K562 (cell line): ENCODE data around the gene PRMT3. TPM values are rescaled to one million over a fixed set of nuclear protein-coding genes. Genes with fewer than 3 reads are reported as not detected.
A peak's percentile ranks its signal among the peaks of the same experiment; 100 is the strongest.

ENCODE experiments used
- CHCHD3 ChIP-seq: fragments of 250-450 bp; sonication (Bioruptor Pico); IDR thresholded peaks from 2 replicates; pipeline ENCODE4 v2.1.2; 2022; ENCODE audit warnings: mild to moderate bottlenecking
- ETV6 ChIP-seq, 3 experiments: fragments of 150-350 bp in 1 of 3; sonication (generic) in 1 of 3; formaldehyde crosslinking in 1 of 3; IDR thresholded peaks; 2 replicates each; pipeline versions ENCODE4 v1.6.1 to v1.8.0; 2014 to 2022; ENCODE audit warnings: borderline replicate concordance in 2 of 3, low read depth in 2 of 3, antibody characterized with exemption in 1 of 3, low read length in 1 of 3, mild to moderate bottlenecking in 1 of 3, missing genetic modification reagents in 1 of 3
- FOXK1 ChIP-seq: sonication (generic); formaldehyde crosslinking; IDR thresholded peaks from 2 replicates; pipeline ENCODE4 v1.8.0; 2022; ENCODE audit warnings: missing genetic modification reagents, mild to moderate bottlenecking, borderline replicate concordance
- GMEB1 ChIP-seq: fragments of 250-450 bp; sonication (Bioruptor Pico); IDR thresholded peaks from 2 replicates; pipeline ENCODE4 v1.4.0; 2020; ENCODE audit warnings: mild to moderate bottlenecking
- HMGN3 ChIP-seq: IDR thresholded peaks from 2 replicates; pipeline ENCODE4 v1.6.1; 2011; ENCODE audit warnings: borderline replicate concordance, low read depth, mild to moderate bottlenecking, mixed read lengths, low read length; ENCODE audit not compliant: insufficient read length; ENCODE audit errors: extremely low read depth
- MBD2 ChIP-seq: sonication (generic); IDR thresholded peaks from 2 replicates; pipeline ENCODE4 v1.6.1; 2016; ENCODE audit warnings: low read depth, borderline replicate concordance
- MYC ChIP-seq, 2 experiments: fragments of 250-450 bp in 1 of 2; sonication (Bioruptor Pico) in 1 of 2; IDR thresholded peaks; 2 replicates each; pipeline versions ENCODE4 v1.5.1 to v1.6.1; 2012 to 2021; ENCODE audit warnings: low read depth in 2 of 2, borderline replicate concordance in 1 of 2, improper control_type of control experiment in 1 of 2, low read length in 1 of 2, mild to moderate bottlenecking in 1 of 2, moderate library complexity in 1 of 2
- MYNN ChIP-seq, 2 experiments: sonication (generic); formaldehyde crosslinking in 1 of 2; IDR thresholded peaks; 2 replicates each; pipeline versions ENCODE4 v1.5.0 to v1.6.1; 2016 to 2020; ENCODE audit warnings: antibody characterized with exemption in 1 of 2, missing genetic modification reagents in 1 of 2
- NFE2L1 ChIP-seq: fragments of 450-650 bp; IDR thresholded peaks from 2 replicates; pipeline ENCODE4 v1.6.1; 2016; ENCODE audit warnings: missing genetic modification characterization, low read depth, mild to moderate bottlenecking, missing compliant biosample characterization, moderate library complexity, borderline replicate concordance
- RB1 ChIP-seq: fragments of 450-650 bp; IDR thresholded peaks from 2 replicates; pipeline ENCODE4 v1.6.1; 2017; ENCODE audit warnings: low read depth, mild to moderate bottlenecking
- RBM15 ChIP-seq: fragments of 200-400 bp; formaldehyde crosslinking; IDR thresholded peaks from 2 replicates; pipeline ENCODE4 v1.6.1; 2018; ENCODE audit warnings: mild to moderate bottlenecking, low read length, moderate library complexity; ENCODE audit not compliant: insufficient read depth
- SLC30A9 ChIP-seq: fragments of 250-450 bp; sonication (Bioruptor Pico); IDR thresholded peaks from 2 replicates; pipeline ENCODE4 v1.8.0; 2022; ENCODE audit warnings: mild to moderate bottlenecking, moderate library complexity
- SMAD2 ChIP-seq: fragments of 150-350 bp; IDR thresholded peaks from 2 replicates; pipeline ENCODE4 v1.6.1; 2014; ENCODE audit warnings: low read depth, mild to moderate bottlenecking, low read length
- SRSF9 ChIP-seq: fragments of 200-400 bp; formaldehyde crosslinking; IDR thresholded peaks from 2 replicates; pipeline ENCODE4 v1.6.1; 2017; ENCODE audit warnings: low read depth, low read length, borderline replicate concordance
- ZBTB12 ChIP-seq: fragments of 250-450 bp; sonication (Bioruptor Pico); IDR thresholded peaks from 2 replicates; pipeline ENCODE4 v1.4.0; 2020
- ZBTB43 ChIP-seq: sonication (generic); formaldehyde crosslinking; IDR thresholded peaks from 2 replicates; pipeline ENCODE4 v1.8.0; 2023; ENCODE audit warnings: mild to moderate bottlenecking, missing genetic modification reagents
- ZNF124 ChIP-seq: sonication (generic); formaldehyde crosslinking; IDR thresholded peaks from 2 replicates; pipeline ENCODE4 v1.8.1; 2022; ENCODE audit warnings: missing genetic modification reagents
- ZNF583 ChIP-seq: fragments of 250-450 bp; sonication (Bioruptor Pico); IDR thresholded peaks from 2 replicates; pipeline ENCODE4 v1.4.0; 2020
- ZNF707 ChIP-seq: fragments of 250-450 bp; sonication (Bioruptor Pico); conservative IDR thresholded peaks from 2 replicates; pipeline ENCODE4 v1.8.0; 2022; ENCODE audit warnings: inconsistent platforms, mild to moderate bottlenecking, moderate library complexity
- ZNF830 ChIP-seq: fragments of 250-450 bp; sonication (Bioruptor Pico); IDR thresholded peaks from 2 replicates; pipeline ENCODE4 v1.5.0; 2021; ENCODE audit warnings: mild to moderate bottlenecking
- polyA plus RNA-seq, 8 experiments: library from polyadenylated mRNA; depleted of rRNA in 4 of 8; stranded (reverse) in 5 of 8; unstranded in 3 of 8; fragments of >200 nt; fragmentation: Nextera tagmentation in 2 of 8; fragmentation: Illumina TruSeq in 1 of 8; extraction: Ambion mirVana in 2 of 8; extraction: Trizol in 1 of 8; gene quantifications; 2 replicates each; pipeline versions ENCODE4 v1.2.1 to v1.2.3, GENCODE V29; 2011 to 2014; ENCODE audit warnings: inconsistent platforms in 1 of 8, missing spikeins in 1 of 8
- total RNA-seq, 7 experiments: library from RNA; depleted of rRNA in 6 of 7; stranded (reverse); fragments of >200 nt in 6 of 7; fragmentation: Illumina TruSeq in 2 of 7; extraction: Trizol in 2 of 7; gene quantifications; 2 replicates each; pipeline versions ENCODE4 v1.2.1 to v1.2.3, GENCODE V29; 2011 to 2021; ENCODE audit warnings: low replicate concordance in 1 of 7

Gene PRMT3
- total and polyA plus RNA-seq, 9 of the 15 experiments (the other 6 are each of a cell fraction or from before 2014, with no cell fraction given), result 24.0 to 62.1 (median 44.7) TPM

GRCh38 chr11:20387261-20388095 lies at the start of gene PRMT3 (continued):
- TF ChIP-seq RB1 (peak; percentile 84), ZNF124 (no peak), ZBTB12 (CRISPR knock-in tag) (peak; percentile 97), MBD2 (no peak), GMEB1 (CRISPR knock-in tag) (peak; percentile 81), HMGN3 (peak; percentile 69), CHCHD3 (CRISPR knock-in tag) (no peak), SRSF9 (no peak), FOXK1 (CRISPR knock-in tag) (0 out of 2 replicates have a peak, but pooled peaks have one; percentile 12), ZNF583 (CRISPR knock-in tag) (no peak; the same call in 1 of the 2 replicates), SMAD2 (no peak), MYNN (IDR thresholded peaks at IDR 0.05) (peak; percentile 52; the same call in 1 of the 2 replicates), MYNN (CRISPR knock-in tag; IDR thresholded peaks at IDR 0.05) (no peak), SLC30A9 (CRISPR knock-in tag) (no peak), ZNF830 (CRISPR knock-in tag) (no peak), ZBTB43 (CRISPR knock-in tag) (0 out of 2 replicates have a peak, but pooled peaks have one; percentile 62), MYC (IDR thresholded peaks at IDR 0.05; ENCODE audit: low read depth, low read length) (peak; percentile 98), MYC (CRISPR knock-in tag; IDR thresholded peaks at IDR 0.05; ENCODE audit: borderline replicate concordance, low read depth) (peak; percentile 91; the same call in 1 of the 2 replicates), ZNF707 (no peak), ETV6 (IDR thresholded peaks at IDR 0.05; ENCODE audit: borderline replicate concordance in 1 of 2, low read depth in 2 of 2, low read length in 1 of 2) (no peak), ETV6 (CRISPR knock-in tag; IDR thresholded peaks at IDR 0.05; ENCODE audit: borderline replicate concordance) (peak; percentile 74; the same call in 1 of the 2 replicates), NFE2L1 (no peak), RBM15 (no peak)
